ENCODE data around the gene MYPOP.

The MYPOP gene

DNA sequence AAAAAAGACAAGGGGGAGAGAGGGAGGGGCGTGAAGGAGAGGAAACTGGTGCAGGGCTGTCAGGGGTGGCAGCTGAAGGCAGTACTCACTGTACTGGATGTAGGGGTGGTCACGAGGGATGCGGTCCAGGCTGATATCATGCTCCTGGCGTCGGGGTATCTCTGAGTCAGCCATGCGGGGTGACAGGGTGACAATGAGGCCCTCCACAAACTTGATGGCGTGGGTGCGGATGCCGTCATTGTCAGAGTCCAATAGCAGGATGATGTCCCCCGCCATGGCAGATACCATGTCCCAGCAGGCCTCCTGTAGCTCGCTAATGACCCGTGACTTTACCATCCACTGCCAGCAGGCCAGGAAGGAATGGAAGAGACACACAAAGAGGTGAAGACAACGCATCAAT is 54.8 kb downstream of the MYPOP start:
- no peak for TF ChIP-seq GABPA (IDR thresholded peaks at IDR 0.05; ENCODE audit: low read depth)
- TF ChIP-seq, protein P1, sequence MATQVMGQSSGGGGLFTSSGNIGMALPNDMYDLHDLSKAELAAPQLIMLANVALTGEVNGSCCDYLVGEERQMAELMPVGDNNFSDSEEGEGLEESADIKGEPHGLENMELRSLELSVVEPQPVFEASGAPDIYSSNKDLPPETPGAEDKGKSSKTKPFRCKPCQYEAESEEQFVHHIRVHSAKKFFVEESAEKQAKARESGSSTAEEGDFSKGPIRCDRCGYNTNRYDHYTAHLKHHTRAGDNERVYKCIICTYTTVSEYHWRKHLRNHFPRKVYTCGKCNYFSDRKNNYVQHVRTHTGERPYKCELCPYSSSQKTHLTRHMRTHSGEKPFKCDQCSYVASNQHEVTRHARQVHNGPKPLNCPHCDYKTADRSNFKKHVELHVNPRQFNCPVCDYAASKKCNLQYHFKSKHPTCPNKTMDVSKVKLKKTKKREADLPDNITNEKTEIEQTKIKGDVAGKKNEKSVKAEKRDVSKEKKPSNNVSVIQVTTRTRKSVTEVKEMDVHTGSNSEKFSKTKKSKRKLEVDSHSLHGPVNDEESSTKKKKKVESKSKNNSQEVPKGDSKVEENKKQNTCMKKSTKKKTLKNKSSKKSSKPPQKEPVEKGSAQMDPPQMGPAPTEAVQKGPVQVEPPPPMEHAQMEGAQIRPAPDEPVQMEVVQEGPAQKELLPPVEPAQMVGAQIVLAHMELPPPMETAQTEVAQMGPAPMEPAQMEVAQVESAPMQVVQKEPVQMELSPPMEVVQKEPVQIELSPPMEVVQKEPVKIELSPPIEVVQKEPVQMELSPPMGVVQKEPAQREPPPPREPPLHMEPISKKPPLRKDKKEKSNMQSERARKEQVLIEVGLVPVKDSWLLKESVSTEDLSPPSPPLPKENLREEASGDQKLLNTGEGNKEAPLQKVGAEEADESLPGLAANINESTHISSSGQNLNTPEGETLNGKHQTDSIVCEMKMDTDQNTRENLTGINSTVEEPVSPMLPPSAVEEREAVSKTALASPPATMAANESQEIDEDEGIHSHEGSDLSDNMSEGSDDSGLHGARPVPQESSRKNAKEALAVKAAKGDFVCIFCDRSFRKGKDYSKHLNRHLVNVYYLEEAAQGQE (IDR thresholded peaks at IDR 0.05; ENCODE audit: insufficient replicate concordance, low read depth) = no peak
- TF ChIP-seq SPI1 (IDR thresholded peaks at IDR 0.05; ENCODE audit: borderline replicate concordance, low read depth) = no peak
- no peak for TF ChIP-seq POLR2AphosphoS5 (IDR thresholded peaks at IDR 0.05; ENCODE audit: low read depth)
- TF ChIP-seq, protein P2, sequence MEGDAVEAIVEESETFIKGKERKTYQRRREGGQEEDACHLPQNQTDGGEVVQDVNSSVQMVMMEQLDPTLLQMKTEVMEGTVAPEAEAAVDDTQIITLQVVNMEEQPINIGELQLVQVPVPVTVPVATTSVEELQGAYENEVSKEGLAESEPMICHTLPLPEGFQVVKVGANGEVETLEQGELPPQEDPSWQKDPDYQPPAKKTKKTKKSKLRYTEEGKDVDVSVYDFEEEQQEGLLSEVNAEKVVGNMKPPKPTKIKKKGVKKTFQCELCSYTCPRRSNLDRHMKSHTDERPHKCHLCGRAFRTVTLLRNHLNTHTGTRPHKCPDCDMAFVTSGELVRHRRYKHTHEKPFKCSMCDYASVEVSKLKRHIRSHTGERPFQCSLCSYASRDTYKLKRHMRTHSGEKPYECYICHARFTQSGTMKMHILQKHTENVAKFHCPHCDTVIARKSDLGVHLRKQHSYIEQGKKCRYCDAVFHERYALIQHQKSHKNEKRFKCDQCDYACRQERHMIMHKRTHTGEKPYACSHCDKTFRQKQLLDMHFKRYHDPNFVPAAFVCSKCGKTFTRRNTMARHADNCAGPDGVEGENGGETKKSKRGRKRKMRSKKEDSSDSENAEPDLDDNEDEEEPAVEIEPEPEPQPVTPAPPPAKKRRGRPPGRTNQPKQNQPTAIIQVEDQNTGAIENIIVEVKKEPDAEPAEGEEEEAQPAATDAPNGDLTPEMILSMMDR (IDR thresholded peaks at IDR 0.05; ENCODE audit: insufficient read depth, low read length) = no peak
- no peaks in the 10 kb centered on the region for H3K27me3 ChIP-seq (ENCODE audit: insufficient read depth, poor library complexity, severe bottlenecking)
- no peak for DNase-seq (ENCODE audit: low read depth in 1 of 2, low spot score in 1 of 2)
- H3K4me3 ChIP-seq (replicated peaks; ENCODE audit: insufficient read depth, low read length) = no peak overlapping the region
- no peak overlapping the region for H3K27ac ChIP-seq (replicated peaks)

DNA sequence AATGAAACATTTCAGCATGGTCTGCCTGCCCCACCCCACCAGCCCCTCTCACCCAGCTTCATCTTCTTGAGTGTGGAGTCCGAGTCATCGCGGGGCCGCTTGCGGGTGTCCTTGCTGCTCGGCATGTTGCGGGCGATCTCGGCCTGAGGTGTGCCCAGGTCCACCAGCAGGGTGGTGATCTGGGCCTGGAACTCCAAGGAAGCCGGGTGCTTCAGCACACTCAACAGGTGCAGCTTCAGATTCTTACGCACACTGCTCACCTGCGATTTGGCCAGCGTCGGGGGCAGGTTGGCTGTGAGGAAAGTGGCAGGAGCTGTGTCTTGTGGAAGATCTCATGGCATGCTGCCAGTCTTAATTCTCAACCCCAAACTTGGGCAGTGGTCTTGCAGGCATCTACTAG is 60.2 kb downstream of the MYPOP start:
- TF ChIP-seq, protein P2 (IDR thresholded peaks at IDR 0.05; ENCODE audit: insufficient read depth, low read length) = no peak
- TF ChIP-seq, protein P1 (IDR thresholded peaks at IDR 0.05; ENCODE audit: insufficient replicate concordance, low read depth) = no peak
- no peak for TF ChIP-seq GABPA (IDR thresholded peaks at IDR 0.05; ENCODE audit: low read depth)
- TF ChIP-seq POLR2AphosphoS5 (IDR thresholded peaks at IDR 0.05; ENCODE audit: low read depth) = no peak
- H3K27ac ChIP-seq (replicated peaks) = no peak overlapping the region
- no peak overlapping the region for H3K4me3 ChIP-seq (replicated peaks; ENCODE audit: insufficient read depth, low read length)
- no peak for DNase-seq (ENCODE audit: low read depth in 1 of 2, low spot score in 1 of 2)
- no peaks in the 10 kb centered on the region for H3K27me3 ChIP-seq (ENCODE audit: insufficient read depth, poor library complexity, severe bottlenecking)
